B cell (primary cell): ENCODE measurements around the gene MYCN. TPM values are rescaled to one million over a fixed set of nuclear protein-coding genes. Genes with fewer than 3 reads are reported as not detected.

Experiments used
- ATAC-seq: fragments of 200-7000 bp; cut with Tn5 transposase; one replicate; pipeline ENCODE4 v1.10.0; 2021; ENCODE audit warnings: low read depth, mild to moderate bottlenecking, moderate number of reproducible peaks, moderate library complexity
- CTCF ChIA-PET: fragments of 350-600 bp; sonication (Branson Sonifier 250); formaldehyde crosslinking; loops from one replicate; lab custom pipeline; 2021; ENCODE audit warnings: antibody characterized with exemption, inconsistent platforms; lab: Charles Lee
- POLR2A ChIA-PET: fragments of 350-600 bp; sonication (Branson Sonifier 250); formaldehyde crosslinking; loops from one replicate; lab custom pipeline; 2021; ENCODE audit warnings: antibody characterized with exemption; lab: Charles Lee
- DNase-seq: peaks from one replicate; pipeline ENCODE4 v3.0.0; 2013
- H2AFZ ChIP-seq: 2 replicates; pipeline ENCODE4 v1.6.1; 2012; ENCODE audit warnings: mild to moderate bottlenecking, low read depth, low read length; ENCODE audit not compliant: insufficient read depth, poor library complexity, severe bottlenecking
- H3K27ac ChIP-seq, 2 donors: 1 replicate in 1 of 2; 2 replicates in 1 of 2; pipeline ENCODE4 v1.5.1; 2012 to 2013; ENCODE audit warnings: low read length in 2 of 2, mild to moderate bottlenecking in 2 of 2, moderate library complexity in 1 of 2
- H3K27me3 ChIP-seq, 4 experiments: fragments of 200-600 bp in 1 of 4; sonication (generic) in 1 of 4; replicated peaks in 1 of 4; 1 replicate in 2 of 4; 2 replicates in 2 of 4; pipeline versions ENCODE4 v1.6.1 to v1.7.0; 2013 to 2016; ENCODE audit warnings: low read length in 3 of 4, mild to moderate bottlenecking in 2 of 4, mixed read lengths in 1 of 4, moderate library complexity in 1 of 4; ENCODE audit not compliant: insufficient read depth in 4 of 4, control insufficient read depth in 3 of 4; ENCODE audit errors: control extremely low read depth in 1 of 4
- H3K36me3 ChIP-seq, 2 experiments: replicated peaks in 1 of 2; 1 replicate in 1 of 2; 2 replicates in 1 of 2; pipeline versions ENCODE4 v1.6.1 to v1.7.1; 2013; ENCODE audit warnings: low read length in 1 of 2; ENCODE audit not compliant: insufficient read depth in 2 of 2, control insufficient read depth in 1 of 2; ENCODE audit errors: control extremely low read depth in 1 of 2, extremely low read depth in 1 of 2
- H3K4me1 ChIP-seq, 2 donors: fragments of 200-600 bp in 1 of 2; sonication (generic) in 1 of 2; 1 replicate in 1 of 2; 2 replicates in 1 of 2; pipeline versions ENCODE4 v1.5.1 to v1.6.1; 2013 to 2017; ENCODE audit warnings: low read length in 2 of 2; ENCODE audit not compliant: control insufficient read depth in 2 of 2, insufficient read depth in 2 of 2
- H3K4me2 ChIP-seq: replicated peaks from 2 replicates; pipeline ENCODE3; 2012; ENCODE audit warnings: mild to moderate bottlenecking, low read depth, low read length; ENCODE audit not compliant: poor library complexity, severe bottlenecking
- H3K4me3 ChIP-seq, 5 experiments: fragments of 200-600 bp in 1 of 5; sonication (generic) in 1 of 5; 1 replicate in 3 of 5; 2 replicates in 2 of 5; pipeline versions ENCODE4 v1.5.1 to v1.7.0; 2011 to 2016; ENCODE audit warnings: low read length in 4 of 5, mild to moderate bottlenecking in 4 of 5, low read depth in 2 of 5, control low read depth in 1 of 5, moderate library complexity in 1 of 5; ENCODE audit not compliant: insufficient read depth in 1 of 5; ENCODE audit errors: control extremely low read depth in 1 of 5, extremely low read depth in 1 of 5
- H3K79me2 ChIP-seq: fragments of 200-600 bp; sonication (generic); one replicate; pipeline ENCODE4 v1.6.0; 2016; ENCODE audit warnings: low read length; ENCODE audit not compliant: control insufficient read depth, insufficient read depth
- H3K9ac ChIP-seq: fragments of 200-600 bp; sonication (generic); 2 replicates; pipeline ENCODE4 v1.6.1; 2017; ENCODE audit warnings: mild to moderate bottlenecking, low read length, moderate library complexity
- H3K9me3 ChIP-seq, 3 donors: one replicate each; pipeline versions ENCODE4 v1.6.1 to v1.7.1; 2013; ENCODE audit warnings: low read length in 2 of 3; ENCODE audit not compliant: control insufficient read depth in 2 of 3, insufficient read depth in 1 of 3; ENCODE audit errors: control extremely low read depth in 1 of 3
- H4K20me1 ChIP-seq: 2 replicates; pipeline ENCODE4 v1.6.0; 2012; ENCODE audit warnings: mild to moderate bottlenecking, low read length; ENCODE audit not compliant: insufficient read depth, control insufficient read depth, poor library complexity, severe bottlenecking
- H3K27ac Mint-ChIP-seq: one replicate; pipeline ENCODE4 v1.8.0; 2021; ENCODE audit warnings: mixed read lengths
- H3K27me3 Mint-ChIP-seq: one replicate; pipeline ENCODE4 v1.8.0; 2021; ENCODE audit warnings: mixed read lengths
- H3K4me1 Mint-ChIP-seq: one replicate; pipeline ENCODE4 v1.8.0; 2021; ENCODE audit warnings: mixed read lengths
- H3K4me3 Mint-ChIP-seq: one replicate; pipeline ENCODE4 v1.8.0; 2021; ENCODE audit warnings: mixed read lengths
- H3K9me3 Mint-ChIP-seq: one replicate; pipeline ENCODE4 v1.8.0; 2022; ENCODE audit warnings: mixed read lengths; ENCODE audit not compliant: insufficient read depth
- EZH2 ChIP-seq: IDR thresholded peaks from 2 replicates; pipeline ENCODE4 v1.6.1; 2012; ENCODE audit warnings: borderline replicate concordance, low read depth, mild to moderate bottlenecking, moderate library complexity, low read length; ENCODE audit not compliant: insufficient read depth, poor library complexity, severe bottlenecking
- WGBS: methylation state at CpG from one replicate; pipeline ENCODE4 v1.1.5; 2013; ENCODE audit warnings: missing lambda C conversion rate; ENCODE audit not compliant: insufficient coverage; 5-methylcytosine and 5-hydroxymethylcytosine counted together
- intact Hi-C: fragments of 100-400 bp; cut with micrococcal nuclease; formaldehyde crosslinking; loops from one replicate; pipeline ENCODE4 v1.10.0; 2022
- polyA plus RNA-seq: library from polyadenylated mRNA; depleted of rRNA; stranded (reverse); fragments of >200 nt; gene quantifications from 2 replicates; pipeline ENCODE4 v1.2.3, GENCODE V29; 2012
- total RNA-seq, 2 donors: library from RNA; stranded (reverse); fragments of 120-200 nt in 1 of 2; gene quantifications; 1 replicate in 1 of 2; 2 replicates in 1 of 2; pipeline versions ENCODE4 v1.2.3 to v1.2.4, GENCODE V29; 2013 to 2022
- TF ChIP-seq, protein P1 (sequence below): fragments of 200-600 bp; IDR thresholded peaks from one replicate; pipeline ENCODE4 v1.8.0; 2022; ENCODE audit warnings: antibody characterized with exemption, mild to moderate bottlenecking

MYCN gene
- total and polyA plus RNA-seq, 2 donors (not counting 1 experiment from before 2014, with no cell fraction given) = not detected

DNA sequence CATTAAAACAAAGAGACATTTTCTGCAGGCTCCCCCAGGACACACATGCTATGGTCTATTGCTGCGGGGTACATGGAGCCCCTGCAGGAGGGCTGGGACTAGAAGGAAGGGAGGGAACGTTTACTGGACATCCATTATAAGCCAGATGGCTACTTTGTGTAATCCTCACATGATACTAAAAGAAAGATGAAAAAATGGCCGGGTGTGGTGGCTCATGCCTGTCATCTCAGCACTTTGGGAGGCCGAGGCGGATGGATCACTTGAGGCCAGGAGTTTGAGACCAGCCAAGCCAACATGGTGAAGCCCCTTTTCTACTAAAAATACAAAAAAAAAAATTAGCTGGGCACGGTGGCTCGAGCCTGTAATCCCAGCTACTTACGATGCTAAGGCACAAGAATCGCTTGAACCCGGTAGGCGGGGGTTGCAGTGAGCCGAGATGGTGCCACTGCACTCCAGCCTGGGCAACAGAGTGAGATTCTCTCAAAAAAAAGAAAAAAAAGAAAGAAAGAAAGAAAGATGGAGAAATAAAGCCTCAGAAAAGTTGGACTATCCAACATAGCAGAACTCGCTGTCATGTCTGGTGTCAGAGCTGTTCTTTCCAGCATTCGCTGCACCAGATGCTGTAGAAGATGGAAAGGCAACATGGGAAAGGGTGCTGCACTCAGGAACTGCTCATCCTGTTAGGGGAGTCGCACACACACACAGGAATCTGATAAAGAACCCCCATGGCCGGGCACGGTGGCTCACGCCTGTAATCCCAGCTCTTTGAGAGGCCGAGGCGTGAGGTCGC lies 7.8 kb upstream of the MYCN start:
- DNase-seq (no peak), ATAC-seq (no peak)
- H3K27me3 ChIP-seq = no peaks in the 10 kb centered on the region
- Mint-ChIP-seq H3K4me3 (no peak overlapping the region), H3K27ac (no peak overlapping the region), H3K9me3 (no peaks in the 10 kb centered on the region), H3K4me1 (no peaks in the 10 kb centered on the region), H3K27me3 (peaks cover 28% of the 10 kb centered on the region)
- intact Hi-C loops = no loop called here
- no peak overlapping the region for H3K27ac ChIP-seq
- no peaks in the 10 kb centered on the region for H3K79me2 ChIP-seq
- H3K9ac ChIP-seq = no peak overlapping the region
- no peaks in the 10 kb centered on the region for H3K36me3 ChIP-seq
- H4K20me1 ChIP-seq = no peaks in the 10 kb centered on the region
- peaks cover 0 to 3% (median 0%) of the 10 kb centered on the region in 3 donors for H3K9me3 ChIP-seq
- H3K4me1 ChIP-seq = no peaks in the 10 kb centered on the region
- H3K4me2 ChIP-seq = no peak overlapping the region
- H3K4me3 ChIP-seq = no peak overlapping the region
- no peak overlapping the region for H2AFZ ChIP-seq
- CTCF ChIA-PET = no interaction called here
- POLR2A ChIA-PET = no interaction called here
- TF ChIP-seq, protein P1, sequence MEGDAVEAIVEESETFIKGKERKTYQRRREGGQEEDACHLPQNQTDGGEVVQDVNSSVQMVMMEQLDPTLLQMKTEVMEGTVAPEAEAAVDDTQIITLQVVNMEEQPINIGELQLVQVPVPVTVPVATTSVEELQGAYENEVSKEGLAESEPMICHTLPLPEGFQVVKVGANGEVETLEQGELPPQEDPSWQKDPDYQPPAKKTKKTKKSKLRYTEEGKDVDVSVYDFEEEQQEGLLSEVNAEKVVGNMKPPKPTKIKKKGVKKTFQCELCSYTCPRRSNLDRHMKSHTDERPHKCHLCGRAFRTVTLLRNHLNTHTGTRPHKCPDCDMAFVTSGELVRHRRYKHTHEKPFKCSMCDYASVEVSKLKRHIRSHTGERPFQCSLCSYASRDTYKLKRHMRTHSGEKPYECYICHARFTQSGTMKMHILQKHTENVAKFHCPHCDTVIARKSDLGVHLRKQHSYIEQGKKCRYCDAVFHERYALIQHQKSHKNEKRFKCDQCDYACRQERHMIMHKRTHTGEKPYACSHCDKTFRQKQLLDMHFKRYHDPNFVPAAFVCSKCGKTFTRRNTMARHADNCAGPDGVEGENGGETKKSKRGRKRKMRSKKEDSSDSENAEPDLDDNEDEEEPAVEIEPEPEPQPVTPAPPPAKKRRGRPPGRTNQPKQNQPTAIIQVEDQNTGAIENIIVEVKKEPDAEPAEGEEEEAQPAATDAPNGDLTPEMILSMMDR = no peak
- TF ChIP-seq EZH2 = no peak
- 95% methylated on average over 19 of the region's 21 CpGs for WGBS

DNA sequence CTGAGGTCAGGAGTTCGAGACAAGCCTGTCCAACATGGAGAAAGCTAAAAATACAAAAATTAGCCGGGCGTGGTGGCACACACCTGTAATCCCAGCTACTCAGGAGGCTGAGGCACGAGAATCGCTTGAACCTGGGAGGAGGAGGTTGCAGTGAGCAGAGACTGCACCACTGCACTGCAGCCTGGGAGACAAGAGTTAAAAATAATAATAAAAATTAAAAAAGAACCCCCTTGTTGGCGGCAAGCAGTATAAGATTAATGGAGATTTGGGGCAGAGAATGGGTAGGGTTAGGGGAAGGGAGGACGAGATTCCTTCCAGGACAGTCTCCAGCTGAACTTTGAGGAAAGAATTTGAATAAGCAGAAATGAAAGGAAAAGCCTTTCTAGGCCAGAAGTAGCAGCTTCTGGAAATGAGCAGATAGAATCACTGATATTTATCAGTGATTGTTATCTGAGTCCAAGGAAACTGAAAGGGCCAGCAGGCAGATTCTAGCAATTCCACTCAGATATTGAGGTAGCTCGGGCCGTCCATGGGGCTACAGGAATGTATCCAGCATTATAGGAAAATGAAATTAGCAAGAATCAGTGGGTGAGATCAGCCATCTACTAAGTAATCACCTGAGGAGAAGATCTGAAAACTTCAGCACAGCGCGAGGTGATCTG lies 7.0 kb upstream of the MYCN start:
- H3K9me3 Mint-ChIP-seq = no peaks in the 10 kb centered on the region
- CTCF ChIA-PET = no interaction called here
- Histone ChIP-seq H3K4me2 (no peak overlapping the region), H2AFZ (no peak overlapping the region), H3K36me3 (no peaks in the 10 kb centered on the region), H3K4me1 (no peaks in the 10 kb centered on the region), H3K27me3 (peaks cover 0 to 7% (median under 1%) of the 10 kb centered on the region in 4 experiments), H4K20me1 (no peaks in the 10 kb centered on the region), H3K9me3 (peaks cover 0 to 3% (median 0%) of the 10 kb centered on the region in 3 donors), H3K79me2 (no peaks in the 10 kb centered on the region), H3K9ac (no peak overlapping the region), H3K27ac (no peak overlapping the region), H3K4me3 (no peak overlapping the region)
- DNase-seq (no peak), ATAC-seq (no peak)
- WGBS = 87% methylated on average over 9 of the region's 11 CpGs
- no peak for TF ChIP-seq EZH2
- TF ChIP-seq, protein P1 = no peak
- H3K27me3 Mint-ChIP-seq = peaks cover 36% of the 10 kb centered on the region
- POLR2A ChIA-PET = no interaction called here
- no peak overlapping the region for H3K4me3 Mint-ChIP-seq
- H3K27ac Mint-ChIP-seq = no peak overlapping the region
- intact Hi-C loops = no loop called here
- no peaks in the 10 kb centered on the region for H3K4me1 Mint-ChIP-seq
